Measurements from ENCODE around the gene SLC16A12.

SLC16A12 gene

GRCh38 chr10:89388806-89389205 is 146.6 kb downstream of the SLC16A12 start:
- FAIRE-seq = no peak

- no peak for FAIRE-seq
Measured at GRCh38 chr10:89384474-89385340, 150.7 kb downstream of the SLC16A12 start.

- no peak for FAIRE-seq
Measured at GRCh38 chr10:89382757-89383156, 152.6 kb downstream of the SLC16A12 start.

Measured in endometrium (tissue), 2 donors.